Tibial nerve (tissue), 4 donors: ENCODE results near the gene FANCC. TPM values are rescaled to one million over a fixed set of nuclear protein-coding genes. Genes with fewer than 3 reads are reported as not detected.
"Not testable (repeated sequence)": the region's sequence is repeated elsewhere in the genome, so short reads cannot be mapped to it uniquely, and the experiment has no call there.

Source experiments
- DNase-seq, 2 donors: peaks; one replicate each; pipeline ENCODE4 v3.0.0-alpha.2; 2019; ENCODE audit warnings: low spot score in 2 of 2
- H3K27ac ChIP-seq, 4 donors: fragments of 200-600 bp; sonication (generic) in 3 of 4; one replicate each; pipeline ENCODE4 v1.5.1; 2017 to 2019; ENCODE audit warnings: mild to moderate bottlenecking in 1 of 4
- H3K27me3 ChIP-seq, 2 donors: fragments of 200-600 bp; sonication (generic) in 1 of 2; one replicate each; pipeline versions ENCODE4 v1.5.1 to v1.6.0; 2017 to 2019
- H3K36me3 ChIP-seq, 3 donors: fragments of 200-600 bp; sonication (generic); one replicate each; pipeline ENCODE4 v1.5.1; 2018 to 2019
- H3K4me1 ChIP-seq, 4 donors: fragments of 200-600 bp; sonication (generic) in 3 of 4; one replicate each; pipeline ENCODE4 v1.5.1; 2017 to 2019
- H3K4me3 ChIP-seq, 4 donors: fragments of 200-600 bp; sonication (generic) in 3 of 4; one replicate each; pipeline ENCODE4 v1.5.1; 2017 to 2019; ENCODE audit warnings: mild to moderate bottlenecking in 1 of 4, moderate library complexity in 1 of 4
- H3K9me3 ChIP-seq, 4 donors: fragments of 200-600 bp; sonication (generic) in 3 of 4; one replicate each; pipeline ENCODE4 v1.5.1; 2017 to 2019
- EP300 ChIP-seq, 2 donors: sonication (generic); formaldehyde crosslinking; IDR thresholded peaks; one replicate each; pipeline ENCODE4 v1.6.1; 2017; ENCODE audit warnings: antibody characterized with exemption in 2 of 2, mild to moderate bottlenecking in 1 of 2
- POLR2A ChIP-seq, 2 donors: fragments of 450-650 bp; IDR thresholded peaks; one replicate each; pipeline ENCODE4 v1.6.1; 2017; ENCODE audit warnings: antibody characterized with exemption in 2 of 2, mild to moderate bottlenecking in 2 of 2, moderate library complexity in 2 of 2
- WGBS, 2 donors: methylation state at CpG; one replicate each; pipeline ENCODE4 v1.1.5; 2018; 5-methylcytosine and 5-hydroxymethylcytosine counted together
- total RNA-seq, 4 donors: library from RNA; depleted of rRNA; stranded (reverse); fragments of >200 nt; gene quantifications; one replicate each; pipeline ENCODE4 v1.1.0, GENCODE V29; 2016
- TF ChIP-seq, protein P1 (sequence below), 5 experiments: fragments of 200-600 bp in 3 of 5; fragments of 450-650 bp in 2 of 5; sonication (generic) in 3 of 5; IDR thresholded peaks; one replicate each; pipeline ENCODE4 v1.5.1; 2016 to 2019; ENCODE audit warnings: antibody characterized with exemption in 5 of 5, mild to moderate bottlenecking in 3 of 5, moderate library complexity in 2 of 5

The FANCC gene
- total RNA-seq, 4 donors from 2014 or later: 6.5 to 12.6 (median 10.2) TPM

DNA sequence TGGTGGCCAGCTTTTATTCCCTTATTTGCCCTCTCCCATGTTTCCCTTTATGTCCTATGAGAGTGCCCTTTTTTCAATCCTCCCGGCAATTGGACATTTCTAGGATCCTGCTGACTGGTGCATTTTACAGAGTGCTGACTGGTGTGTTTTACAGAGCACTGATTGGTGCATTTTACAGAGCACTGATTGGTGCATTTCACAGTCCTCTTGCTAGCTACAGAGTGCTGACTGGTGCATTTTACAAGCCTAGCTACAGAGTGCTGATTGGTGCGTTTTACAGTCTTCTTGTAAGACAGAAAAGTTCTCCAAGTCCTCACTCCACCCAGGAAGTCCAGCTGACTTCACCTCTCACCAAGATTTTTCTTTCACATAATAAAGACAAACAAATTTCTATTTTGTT lies 15.4 kb upstream of the FANCC start:
- Histone ChIP-seq H3K27me3 (no peaks in the 10 kb centered on the region), H3K27ac (peak overlapping the region in 2 of 4 donors; percentile 36 to 59), H3K9me3 (peaks cover 0 to 6% (median 0%) of the 10 kb centered on the region in 4 donors), H3K4me1 (peaks cover 0 to 4% (median 0%) of the 10 kb centered on the region in 4 donors), H3K36me3 (no peaks in the 10 kb centered on the region), H3K4me3 (no peak overlapping the region)
- DNase-seq: no peak
- TF ChIP-seq, protein P1, sequence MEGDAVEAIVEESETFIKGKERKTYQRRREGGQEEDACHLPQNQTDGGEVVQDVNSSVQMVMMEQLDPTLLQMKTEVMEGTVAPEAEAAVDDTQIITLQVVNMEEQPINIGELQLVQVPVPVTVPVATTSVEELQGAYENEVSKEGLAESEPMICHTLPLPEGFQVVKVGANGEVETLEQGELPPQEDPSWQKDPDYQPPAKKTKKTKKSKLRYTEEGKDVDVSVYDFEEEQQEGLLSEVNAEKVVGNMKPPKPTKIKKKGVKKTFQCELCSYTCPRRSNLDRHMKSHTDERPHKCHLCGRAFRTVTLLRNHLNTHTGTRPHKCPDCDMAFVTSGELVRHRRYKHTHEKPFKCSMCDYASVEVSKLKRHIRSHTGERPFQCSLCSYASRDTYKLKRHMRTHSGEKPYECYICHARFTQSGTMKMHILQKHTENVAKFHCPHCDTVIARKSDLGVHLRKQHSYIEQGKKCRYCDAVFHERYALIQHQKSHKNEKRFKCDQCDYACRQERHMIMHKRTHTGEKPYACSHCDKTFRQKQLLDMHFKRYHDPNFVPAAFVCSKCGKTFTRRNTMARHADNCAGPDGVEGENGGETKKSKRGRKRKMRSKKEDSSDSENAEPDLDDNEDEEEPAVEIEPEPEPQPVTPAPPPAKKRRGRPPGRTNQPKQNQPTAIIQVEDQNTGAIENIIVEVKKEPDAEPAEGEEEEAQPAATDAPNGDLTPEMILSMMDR (IDR thresholded peaks at IDR 0.05): no peak
- TF ChIP-seq POLR2A (IDR thresholded peaks at IDR 0.05) (no peak), EP300 (IDR thresholded peaks at IDR 0.05) (no peak)
- WGBS, 2 donors: 86 to 92% methylated on average over 2 of the region's 2 CpGs

DNA sequence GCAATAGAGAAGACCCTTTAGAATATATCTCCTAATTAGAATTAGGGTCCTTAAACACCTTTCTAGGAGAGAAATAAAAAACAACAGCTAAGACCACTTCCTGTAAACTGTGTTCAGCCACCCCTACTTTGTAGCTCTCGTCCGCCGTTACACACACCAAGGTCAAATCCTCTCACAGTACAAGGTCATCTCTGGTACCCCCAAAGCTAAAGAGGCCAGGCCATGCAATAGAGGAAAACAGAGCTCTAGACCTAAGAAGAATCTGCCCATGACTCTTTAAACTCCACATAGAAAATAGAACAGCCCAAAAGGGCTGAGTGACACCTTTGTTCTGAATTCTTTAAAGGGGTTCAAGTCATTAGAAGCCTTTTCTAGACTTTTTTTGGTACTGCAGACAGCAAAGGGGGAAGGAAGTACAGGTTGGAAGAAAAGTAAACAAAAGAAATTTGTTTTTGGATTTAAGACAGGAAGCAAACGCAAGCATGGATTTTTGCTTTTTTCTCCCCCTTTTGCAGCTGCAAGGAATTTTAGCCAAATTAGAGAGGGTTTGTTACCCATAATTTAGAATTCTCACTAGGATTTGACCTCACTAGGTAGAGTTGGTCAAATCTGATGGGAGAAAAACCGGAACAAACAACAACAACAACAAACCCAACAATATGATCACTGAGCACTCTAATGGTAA lies 13.4 kb upstream of the FANCC start:
- TF ChIP-seq EP300 (IDR thresholded peaks at IDR 0.05) (no peak), POLR2A (IDR thresholded peaks at IDR 0.05) (no peak)
- TF ChIP-seq, protein P1 (IDR thresholded peaks at IDR 0.05): no peak
- no peaks in the 10 kb centered on the region for H3K36me3 ChIP-seq
- no peaks in the 10 kb centered on the region for H3K27me3 ChIP-seq
- peaks cover 0 to 4% (median 0%) of the 10 kb centered on the region in 4 donors for H3K4me1 ChIP-seq
- H3K4me3 ChIP-seq: no peak overlapping the region
- DNase-seq: no peak
- H3K9me3 ChIP-seq: peaks cover 0 to 6% (median 0%) of the 10 kb centered on the region in 4 donors
- 76 to 79% methylated on average over 5 of the region's 5 CpGs for WGBS, 2 donors
- H3K27ac ChIP-seq: no peak overlapping the region

DNA sequence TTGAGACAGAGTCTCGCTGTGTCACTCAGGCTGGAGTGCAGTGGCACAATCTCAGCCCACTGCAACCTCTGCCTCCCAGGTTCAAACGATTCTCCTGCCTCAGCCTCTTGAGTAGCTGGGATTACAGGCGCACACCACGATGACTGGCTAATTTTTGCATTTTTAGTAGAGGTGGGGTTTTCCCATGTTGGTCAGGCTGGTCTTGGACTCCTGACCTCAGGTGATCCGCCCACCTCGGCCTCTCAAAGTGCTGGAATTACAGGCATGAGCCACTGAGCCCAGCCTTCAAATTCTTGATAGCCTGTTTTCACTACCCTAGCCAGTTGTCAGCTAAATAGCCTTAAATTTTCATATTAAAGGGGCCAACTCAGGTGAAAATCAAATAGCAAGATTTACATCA lies 11.6 kb upstream of the FANCC start:
- DNase-seq, H3K4me3 ChIP-seq, H3K27ac ChIP-seq, H3K4me1 ChIP-seq, H3K36me3 ChIP-seq, H3K9me3 ChIP-seq, H3K27me3 ChIP-seq: not testable (repeated sequence)
- WGBS, 2 donors: 77 to 83% methylated on average over 6 of the region's 6 CpGs

DNA sequence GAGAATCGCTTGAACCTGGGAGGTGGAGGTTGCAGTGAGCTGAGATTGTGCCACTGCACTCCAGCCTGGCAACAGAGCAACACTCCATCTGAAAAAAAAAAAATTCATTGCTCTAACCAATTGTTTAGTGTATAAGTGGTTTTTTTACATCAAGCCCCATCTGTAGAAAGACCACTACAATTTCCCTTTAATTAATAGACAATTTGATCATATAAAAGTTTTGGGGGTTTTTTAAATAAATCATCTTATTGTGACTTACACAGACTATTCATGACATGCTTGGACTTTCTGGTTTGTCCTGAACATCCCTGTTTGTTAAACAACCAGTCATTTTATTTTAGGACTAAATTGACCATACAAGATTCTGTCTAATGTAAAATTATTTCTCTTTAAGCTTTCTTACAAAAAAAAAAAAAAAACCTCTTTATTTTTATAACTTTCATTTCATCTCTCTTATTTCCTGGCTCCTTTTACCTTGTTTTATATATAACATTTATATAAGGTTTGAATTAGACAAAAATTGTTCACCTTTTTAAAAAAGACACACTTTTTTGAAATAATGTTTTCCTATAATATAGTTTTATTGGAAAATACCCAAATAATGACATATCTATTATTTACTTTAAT lies 9.8 kb upstream of the FANCC start:
- TF ChIP-seq POLR2A (IDR thresholded peaks at IDR 0.05) (no peak), EP300 (IDR thresholded peaks at IDR 0.05) (no peak)
- TF ChIP-seq, protein P1 (IDR thresholded peaks at IDR 0.05): no peak
- no peak for DNase-seq
- H3K9me3 ChIP-seq: peaks cover 0 to 6% (median 0%) of the 10 kb centered on the region in 4 donors
- H3K27ac ChIP-seq: no peak overlapping the region
- no peaks in the 10 kb centered on the region for H3K36me3 ChIP-seq
- 43 to 47% methylated on average over 1 of the region's 1 CpG for WGBS, 2 donors
- no peaks in the 10 kb centered on the region for H3K27me3 ChIP-seq
- H3K4me3 ChIP-seq: no peak overlapping the region
- H3K4me1 ChIP-seq: no peaks in the 10 kb centered on the region

DNA sequence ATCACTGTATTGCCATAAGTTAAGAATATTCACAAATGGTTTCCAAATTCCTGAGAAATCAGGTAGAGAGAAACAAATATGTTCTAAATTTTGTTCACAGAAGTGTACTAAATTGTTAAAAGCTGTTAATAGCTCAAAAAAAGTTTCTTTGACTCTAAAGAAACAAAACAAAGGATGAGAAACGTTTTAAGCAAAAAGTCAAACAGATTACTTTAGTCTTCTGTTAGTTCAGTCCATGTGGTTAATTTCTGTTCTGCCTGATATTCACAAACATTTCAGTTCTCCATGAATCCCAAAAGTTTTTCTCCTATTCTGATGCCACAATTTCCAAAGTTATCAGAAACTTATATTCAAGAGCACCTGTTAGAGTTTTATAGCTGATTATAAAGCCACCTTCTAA lies 7.7 kb upstream of the FANCC start:
- no peak for TF ChIP-seq EP300 (IDR thresholded peaks at IDR 0.05)
- TF ChIP-seq, protein P1 (IDR thresholded peaks at IDR 0.05): no peak
- no peak for TF ChIP-seq POLR2A (IDR thresholded peaks at IDR 0.05)
- peaks cover 0 to 6% (median 0%) of the 10 kb centered on the region in 4 donors for H3K9me3 ChIP-seq

More for the DNA sequence above, 7.7 kb upstream of the FANCC start:
- Histone ChIP-seq H3K27ac (no peak overlapping the region), H3K36me3 (no peaks in the 10 kb centered on the region), H3K4me3 (no peak overlapping the region), H3K27me3 (no peaks in the 10 kb centered on the region), H3K4me1 (no peaks in the 10 kb centered on the region)
- WGBS, 2 donors: 48 to 56% methylated on average over 1 of the region's 1 CpG
- DNase-seq: no peak
